ENCODE data around the gene TPST2.

GRCh38 chr22:26522012-26522411 is 67.9 kb downstream of the TPST2 start:
- TF ChIP-seq CTCF (conservative IDR thresholded peaks at IDR 0.05) = no peak
- TF ChIP-seq ZFX (IDR thresholded peaks at IDR 0.05) = no peak

Measured in C4-2B (cell line).